Non-pigmented ciliary epithelial cell (primary cell): Measurements from ENCODE around the gene NADK.

Source experiments
- DNase-seq: peaks from one replicate; pipeline ENCODE4 v3.0.0-alpha.2; 2010; ENCODE audit warnings: low read depth

The NADK gene

DNA sequence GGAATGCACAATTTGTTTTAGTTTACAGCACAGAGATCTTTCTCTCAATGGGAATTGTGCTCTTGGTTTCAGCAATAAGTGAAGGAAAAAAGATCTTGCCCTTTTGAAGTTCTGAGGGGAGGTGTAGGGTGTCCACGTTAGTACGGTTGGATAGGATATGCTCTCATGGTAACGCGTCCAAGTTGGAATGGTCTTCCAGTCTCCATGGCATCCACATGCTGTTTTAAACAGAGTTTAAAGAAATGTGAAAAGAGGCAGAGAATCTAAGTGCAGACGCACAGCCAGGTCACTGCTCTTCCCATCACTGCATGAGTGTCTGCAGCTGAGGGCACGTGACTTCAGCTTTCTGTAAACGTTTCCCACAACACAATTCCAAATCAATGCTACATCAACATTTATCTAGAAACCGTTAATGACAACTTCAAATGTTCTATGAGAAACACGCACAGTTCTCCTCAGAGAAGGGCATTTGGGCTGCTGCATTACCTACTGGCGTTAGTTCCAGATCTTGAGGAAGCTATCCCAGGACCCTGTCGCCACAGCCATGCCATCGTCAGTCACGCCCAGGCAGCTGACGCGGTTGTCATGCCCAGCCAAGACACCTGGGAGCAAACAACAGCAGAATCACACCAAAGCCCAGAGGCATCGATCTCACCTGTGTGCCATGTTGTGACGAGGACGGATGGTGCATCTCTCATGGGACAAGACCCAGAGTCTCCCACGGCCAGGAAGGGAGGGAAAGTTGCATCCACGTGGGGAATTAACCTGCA, 8.8 kb upstream of the NADK start:
- DNase-seq = no peak

DNA sequence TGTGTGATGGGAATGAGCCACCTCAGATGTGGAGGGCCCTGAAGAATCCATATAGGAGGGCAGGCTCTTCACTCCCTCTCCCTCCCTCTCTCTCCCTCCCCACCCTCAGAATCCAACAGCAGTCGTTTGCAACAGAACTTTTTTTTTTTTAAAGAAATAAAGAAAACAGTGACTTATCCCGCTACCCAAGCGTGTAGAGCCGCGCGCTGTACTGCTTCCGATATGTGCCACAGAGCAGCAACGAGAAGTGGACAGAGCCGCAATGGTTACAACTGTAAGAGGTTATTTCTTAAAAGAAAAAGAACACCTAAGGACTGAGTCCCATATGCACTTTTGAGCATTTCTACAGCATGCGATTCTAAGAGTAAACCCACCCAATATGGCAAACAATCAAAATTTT, 7.4 kb upstream of the NADK start:
- no peak for DNase-seq

DNA sequence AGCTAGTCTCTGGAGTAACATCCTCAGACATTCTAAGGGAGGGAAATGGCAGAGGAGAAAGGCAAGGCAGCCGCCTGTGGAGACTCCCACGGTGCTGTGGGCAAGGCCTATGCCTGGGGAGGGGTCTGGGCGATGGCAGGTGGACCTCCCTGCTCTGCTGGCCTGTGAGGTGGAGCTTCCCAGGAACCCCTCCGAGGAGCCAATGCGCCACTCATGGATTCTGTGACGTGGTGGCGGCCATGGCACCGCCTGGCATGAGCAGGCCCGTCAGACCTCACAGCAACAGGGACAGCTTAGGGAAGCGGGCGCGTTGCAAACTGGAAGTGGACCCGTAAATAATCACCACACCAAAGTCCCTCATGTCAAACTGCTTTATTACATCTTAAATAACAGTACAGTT, 6.7 kb upstream of the NADK start:
- no peak for DNase-seq

DNA sequence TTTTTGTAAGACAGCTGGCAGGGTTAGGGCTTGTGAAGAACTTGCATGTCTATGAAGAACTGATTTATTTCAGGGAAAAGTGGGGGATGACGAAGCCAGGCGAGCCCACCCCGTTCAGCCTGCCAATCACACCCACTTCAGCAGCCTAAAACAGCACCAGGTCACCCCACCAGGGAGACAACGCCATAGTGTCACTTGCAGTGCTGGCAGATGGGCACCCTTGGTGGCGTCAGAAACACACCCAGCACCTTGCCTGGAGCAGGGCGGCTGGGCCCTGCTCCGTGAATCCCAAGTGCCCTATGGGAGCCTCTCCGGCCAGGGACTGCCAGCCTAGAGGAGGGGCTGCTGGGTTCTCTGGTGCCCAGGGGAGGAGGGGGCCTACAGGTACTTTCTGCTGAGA, 5.0 kb upstream of the NADK start:
- no peak for DNase-seq

DNA sequence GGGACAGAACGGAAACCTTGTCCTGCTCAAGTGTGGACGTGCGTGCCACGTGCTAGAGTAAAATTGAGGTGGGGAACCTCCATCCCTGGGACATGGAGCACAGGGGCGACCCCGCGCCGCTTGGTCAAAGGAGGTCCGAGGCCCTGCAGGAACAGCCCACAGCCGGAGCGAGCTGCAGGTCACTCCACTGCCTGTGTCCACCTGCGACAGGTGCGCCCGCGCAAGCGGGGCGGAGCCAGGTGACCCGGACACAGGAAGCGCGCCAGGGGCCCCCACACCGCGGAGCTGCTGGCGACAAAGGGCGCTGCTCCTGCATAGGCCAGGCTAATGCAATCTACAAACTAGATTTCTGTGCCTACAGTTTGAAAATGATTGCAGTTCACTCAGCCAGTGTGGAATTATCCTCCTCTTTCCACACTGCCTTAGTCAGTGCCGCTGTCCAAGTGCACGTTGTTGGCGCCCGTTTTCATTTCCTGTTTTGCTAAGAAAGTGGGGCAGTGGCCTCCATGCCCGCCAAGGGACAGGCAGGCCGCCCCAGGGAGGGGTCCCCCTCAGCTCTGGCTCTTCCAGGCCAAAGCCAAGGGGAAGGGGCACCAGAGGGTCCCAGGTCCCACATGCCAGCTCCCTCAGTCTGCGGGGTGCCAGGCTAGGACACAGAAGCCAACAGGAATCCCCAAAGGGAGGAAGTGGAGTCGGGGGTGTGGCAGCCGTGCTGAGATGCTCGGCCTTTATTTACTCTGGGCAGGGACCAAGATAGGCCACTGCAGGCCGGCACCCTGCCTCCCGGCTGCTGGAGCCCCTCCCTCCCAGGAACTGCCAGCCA, 4.3 kb upstream of the NADK start:
- no peak for DNase-seq

DNA sequence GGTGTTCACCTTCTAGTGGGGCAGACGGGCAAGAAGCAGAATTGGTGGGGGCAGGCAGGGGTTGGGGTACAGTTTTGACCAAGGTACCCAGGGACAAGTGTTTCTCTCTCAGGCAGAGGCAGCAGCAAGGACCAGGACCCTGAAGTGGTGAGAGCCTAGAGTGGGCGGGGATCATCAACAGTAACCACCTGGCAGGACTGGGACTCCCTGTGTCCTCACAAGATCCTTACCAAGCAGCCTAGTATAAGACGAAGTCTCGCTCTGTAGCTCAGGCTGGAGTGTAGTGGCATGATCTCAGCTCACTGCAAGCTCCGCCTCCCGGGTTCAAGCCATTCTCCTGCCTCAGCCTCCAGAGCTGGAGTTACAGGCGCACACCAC, 3.2 kb upstream of the NADK start:
- DNase-seq = no peak

- no peak for DNase-seq
Measured at GRCh38 chr1:1780598-1781525, 2.6 kb upstream of the NADK start.

- DNase-seq = no peak
Measured at GRCh38 chr1:1779691-1780597, 1.7 kb upstream of the NADK start.

- no peak for DNase-seq
Measured at GRCh38 chr1:1779320-1779675, 1.0 kb upstream of the NADK start.

DNA sequence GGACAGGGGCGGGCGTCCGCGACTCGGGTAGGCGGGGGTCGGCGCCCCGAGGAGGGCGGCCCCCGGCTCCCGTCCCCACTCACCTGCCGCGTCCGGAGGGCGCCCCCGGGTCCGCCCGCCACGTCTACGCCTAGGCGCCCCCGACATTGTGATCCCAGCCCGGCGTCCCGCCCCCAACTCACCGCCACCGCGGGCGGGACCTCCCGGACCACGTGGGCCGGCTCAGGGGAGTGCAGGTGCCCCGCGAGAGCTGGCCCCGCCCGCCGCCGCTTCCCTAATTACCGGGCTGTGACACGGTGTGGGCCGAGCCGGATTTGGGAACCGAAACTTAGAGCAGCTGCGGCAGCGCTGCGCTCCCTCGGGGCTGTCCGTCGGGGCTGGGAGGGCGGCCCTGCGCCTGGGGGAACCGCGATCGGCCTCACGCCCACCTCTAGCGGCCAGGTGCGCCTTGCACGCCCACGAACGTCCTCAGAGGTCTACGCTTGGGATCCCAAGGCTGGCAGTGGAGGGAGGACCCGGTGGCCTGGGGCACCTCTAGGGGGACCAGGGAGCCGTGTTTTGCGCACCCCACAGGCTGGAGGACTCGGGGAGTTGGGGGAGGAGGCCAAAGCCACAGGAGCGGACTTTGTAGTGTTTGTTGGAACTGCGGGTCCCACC, 521 bp upstream of the NADK start:
- DNase-seq = no peak

- no peak for DNase-seq
Measured at GRCh38 chr1:1777583-1777899, 729 bp downstream of the NADK start.

- no peak for DNase-seq
Measured at GRCh38 chr1:1776672-1777582, 1.3 kb downstream of the NADK start.

GRCh38 chr1:1775327-1776226, 2.7 kb downstream of the NADK start:
- no peak for DNase-seq

- DNase-seq = no peak
Measured at GRCh38 chr1:1773874-1774273, 4.4 kb downstream of the NADK start.

- DNase-seq = no peak
Measured at GRCh38 chr1:1771096-1771495, 7.2 kb downstream of the NADK start.

GRCh38 chr1:1770102-1770501, 8.2 kb downstream of the NADK start:
- DNase-seq = no peak

DNA sequence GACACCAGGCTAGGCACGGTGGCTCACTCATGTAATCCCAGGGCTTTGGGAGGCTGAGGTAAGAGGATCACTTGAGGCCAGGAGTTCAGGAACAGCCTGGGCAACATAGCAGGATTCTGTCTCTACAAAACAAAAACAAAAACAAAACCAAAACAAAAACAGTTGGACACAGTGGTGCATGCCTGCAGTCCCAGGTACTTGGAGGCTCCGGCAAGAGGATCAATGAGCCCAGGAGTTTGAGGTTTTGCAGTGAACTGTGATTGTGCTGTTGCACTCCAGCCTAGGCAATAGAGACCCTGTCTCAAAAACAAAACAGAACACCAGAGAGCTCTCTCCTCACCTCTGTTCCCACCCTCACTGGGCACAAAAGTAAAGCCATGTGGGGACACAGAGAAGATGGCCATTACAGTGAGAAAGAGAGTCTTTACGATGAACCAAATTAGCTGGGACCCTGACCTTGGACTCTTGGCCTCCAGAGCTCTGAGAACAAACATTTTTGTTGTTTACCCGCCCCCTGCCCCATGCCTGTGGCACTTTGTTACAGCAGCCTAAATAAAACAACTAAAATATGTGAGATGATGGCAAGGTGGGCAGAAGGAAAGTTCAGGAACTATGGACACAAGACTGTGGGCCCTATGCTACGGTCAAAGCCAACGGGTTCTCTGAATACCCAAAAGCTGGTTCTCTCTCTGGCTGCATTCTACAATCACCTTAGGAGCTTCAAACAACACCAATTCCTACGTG, 9.8 kb downstream of the NADK start:
- DNase-seq = no peak

DNA sequence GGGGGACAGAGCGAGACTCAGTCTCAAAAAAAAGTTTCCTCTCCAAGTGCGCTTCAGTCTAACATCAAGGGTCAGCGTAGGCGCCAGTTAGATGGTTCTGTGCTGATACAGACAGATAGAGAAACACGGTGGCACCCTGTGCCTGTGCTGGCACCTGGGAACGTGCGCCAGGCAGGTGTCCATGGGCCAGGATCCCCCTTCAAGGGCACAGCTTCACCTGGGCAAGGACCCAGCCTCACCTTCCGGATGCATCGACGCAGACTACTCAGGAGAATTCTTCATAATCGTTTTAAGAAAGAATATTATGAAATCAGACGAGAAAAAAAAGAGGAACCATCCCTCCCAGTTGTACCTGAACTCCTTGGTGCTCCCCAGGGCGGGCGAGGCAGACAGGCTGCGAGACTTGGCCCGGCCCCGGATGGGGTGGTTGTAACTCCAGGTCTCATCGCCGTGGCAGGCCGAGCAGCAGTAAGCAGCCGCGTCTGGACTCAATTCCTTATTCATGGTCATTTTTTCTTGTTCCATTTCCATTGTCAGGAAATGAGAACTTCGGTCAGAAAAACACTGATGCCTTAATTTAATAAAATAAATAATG, 13.3 kb downstream of the NADK start:
- no peak for DNase-seq
